NOMO-1 treated with dmso at 0.1 percent for 144 hours (cell line): ENCODE measurements around the gene ADGRF1.

Source experiments
- DNase-seq: peaks from one replicate; lab custom pipeline; 2025; ENCODE audit not compliant: unreplicated experiment; lab: John Stamatoyannopoulos, UW

ADGRF1 gene

DNA sequence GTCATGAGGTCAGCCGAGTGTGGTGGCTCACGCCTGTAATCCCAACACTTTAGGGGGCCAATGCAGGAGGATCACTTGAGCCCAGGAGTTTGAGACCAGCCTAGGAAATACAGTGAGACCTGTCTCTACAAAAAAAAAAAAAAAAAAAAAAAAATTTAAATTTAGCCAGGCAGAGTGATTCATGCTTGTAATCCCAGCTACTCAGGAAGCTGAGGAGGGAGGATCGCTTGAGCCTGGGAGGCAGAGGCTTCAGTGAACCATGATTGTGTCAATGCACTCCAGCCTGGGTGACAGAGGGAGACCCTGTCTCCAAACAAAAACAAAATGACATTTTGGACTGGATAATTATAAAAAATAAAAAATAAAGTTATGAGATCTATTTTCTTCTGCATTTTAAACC, 56.2 kb downstream of the ADGRF1 start:
- no peak for DNase-seq

DNA sequence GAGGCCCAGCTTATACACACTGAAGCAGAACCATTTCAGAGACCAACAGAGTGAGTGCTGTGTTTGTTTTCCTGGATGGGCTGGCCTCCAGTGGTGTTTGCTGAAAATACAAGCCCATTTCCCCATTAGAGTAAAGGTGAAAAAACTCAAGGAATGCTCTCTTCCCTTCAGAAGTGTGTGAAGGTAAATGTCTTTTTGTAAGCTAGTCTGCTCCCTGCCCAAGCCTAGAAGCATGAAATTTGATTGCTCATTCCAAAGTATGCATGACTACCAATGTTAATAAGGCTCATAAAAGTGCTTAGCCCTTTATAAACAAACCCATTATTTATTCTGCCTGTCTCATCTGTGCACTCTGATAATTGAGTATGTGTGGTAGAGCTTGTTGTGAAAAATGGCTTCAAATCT, 59.1 kb downstream of the ADGRF1 start:
- DNase-seq = no peak

DNA sequence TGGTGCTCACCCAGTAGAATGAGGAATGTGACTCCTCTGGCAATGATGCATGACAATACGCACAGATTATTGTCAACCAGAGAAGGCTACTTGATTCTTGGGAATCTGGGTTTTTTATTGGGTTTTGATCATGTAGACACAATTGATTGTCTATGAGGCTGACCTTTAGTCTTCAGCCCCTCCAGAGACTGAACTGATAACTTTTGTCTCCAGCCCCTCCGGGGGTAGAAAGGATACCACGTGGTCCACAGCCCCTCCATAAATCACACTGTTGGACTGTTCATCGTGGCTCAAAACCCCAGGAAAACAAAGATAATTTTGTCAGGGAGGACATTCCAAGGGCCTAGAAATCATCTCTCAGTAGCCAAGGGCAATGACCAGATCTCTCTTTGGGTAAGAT, 62.9 kb downstream of the ADGRF1 start:
- no peak for DNase-seq

DNA sequence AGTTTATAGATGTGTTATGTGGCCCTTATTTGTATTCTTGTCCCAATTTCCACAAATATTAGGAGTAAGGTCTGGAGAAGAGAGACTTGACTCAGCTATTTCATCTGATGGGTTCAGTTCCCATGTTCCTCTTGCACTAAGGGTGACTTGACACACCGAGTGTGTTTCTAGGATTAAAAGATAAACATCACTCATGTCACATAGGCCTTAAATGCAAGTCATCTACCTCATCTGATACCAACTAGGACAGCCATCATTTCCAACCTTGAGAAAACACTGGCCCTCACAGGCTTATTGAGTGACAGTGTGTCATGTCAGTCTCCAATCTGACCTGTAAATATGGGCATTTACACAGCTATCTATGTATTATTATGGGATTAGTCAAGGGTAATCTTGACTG, 67.3 kb downstream of the ADGRF1 start:
- no peak for DNase-seq

DNA sequence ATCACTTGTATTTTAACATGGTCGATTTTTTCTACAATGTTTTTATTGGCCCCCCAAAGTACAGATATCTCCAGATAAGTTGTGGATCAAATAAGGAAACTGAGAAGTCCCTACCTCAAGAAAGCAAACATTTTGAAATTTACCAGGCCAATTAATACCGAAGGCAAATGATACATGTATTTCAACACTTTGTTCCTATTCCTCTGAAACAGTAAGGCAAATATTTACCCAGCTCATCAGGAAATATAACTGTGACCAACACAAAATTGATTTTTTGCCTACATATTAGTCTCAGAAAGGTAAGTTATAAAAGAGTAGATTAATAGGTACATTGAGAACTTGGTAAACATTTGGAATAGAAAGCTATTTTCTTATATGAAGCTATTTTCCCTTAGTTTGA, 69.1 kb downstream of the ADGRF1 start:
- no peak for DNase-seq

DNA sequence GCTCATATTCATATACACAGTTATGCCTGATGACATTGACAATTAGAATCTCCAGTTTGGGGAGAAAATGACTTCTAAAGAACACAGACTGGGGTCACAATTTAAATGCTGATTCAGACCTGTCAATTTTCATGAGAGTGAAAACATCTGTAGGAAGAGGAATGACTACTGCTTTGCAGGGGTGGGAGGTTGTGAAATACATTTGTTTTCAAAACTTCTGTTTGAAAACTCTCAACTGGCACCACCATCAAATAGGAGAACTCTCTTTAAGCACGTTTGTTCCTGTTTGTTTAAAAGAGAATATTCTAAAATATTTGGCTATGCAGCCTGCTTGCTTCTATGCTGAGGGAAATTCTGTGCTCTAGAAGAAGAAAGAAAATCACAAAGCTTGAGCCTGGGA, 69.6 kb downstream of the ADGRF1 start:
- DNase-seq = peak; percentile 49

DNA sequence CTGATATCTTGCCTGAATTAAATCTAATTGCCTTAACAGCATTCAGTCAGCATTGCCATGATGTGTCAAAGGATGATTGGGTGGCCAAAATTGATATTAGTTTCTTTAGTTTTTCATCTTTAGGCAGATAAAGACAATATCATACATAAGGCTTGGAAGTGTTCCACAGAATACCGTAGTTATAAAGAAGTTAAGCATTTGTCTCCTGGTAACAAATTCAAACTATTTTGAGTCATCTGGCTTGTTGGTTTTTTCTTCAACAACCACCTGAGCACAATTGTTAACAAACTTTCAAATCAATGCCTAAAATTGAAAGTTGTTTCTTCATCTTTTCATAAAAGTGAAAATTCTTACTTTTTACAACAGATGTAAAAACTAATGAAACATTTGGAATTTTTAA, 72.9 kb downstream of the ADGRF1 start:
- no peak for DNase-seq

- DNase-seq = no peak
Measured at GRCh38 chr6:46967826-46968349, 74.2 kb downstream of the ADGRF1 start.

DNA sequence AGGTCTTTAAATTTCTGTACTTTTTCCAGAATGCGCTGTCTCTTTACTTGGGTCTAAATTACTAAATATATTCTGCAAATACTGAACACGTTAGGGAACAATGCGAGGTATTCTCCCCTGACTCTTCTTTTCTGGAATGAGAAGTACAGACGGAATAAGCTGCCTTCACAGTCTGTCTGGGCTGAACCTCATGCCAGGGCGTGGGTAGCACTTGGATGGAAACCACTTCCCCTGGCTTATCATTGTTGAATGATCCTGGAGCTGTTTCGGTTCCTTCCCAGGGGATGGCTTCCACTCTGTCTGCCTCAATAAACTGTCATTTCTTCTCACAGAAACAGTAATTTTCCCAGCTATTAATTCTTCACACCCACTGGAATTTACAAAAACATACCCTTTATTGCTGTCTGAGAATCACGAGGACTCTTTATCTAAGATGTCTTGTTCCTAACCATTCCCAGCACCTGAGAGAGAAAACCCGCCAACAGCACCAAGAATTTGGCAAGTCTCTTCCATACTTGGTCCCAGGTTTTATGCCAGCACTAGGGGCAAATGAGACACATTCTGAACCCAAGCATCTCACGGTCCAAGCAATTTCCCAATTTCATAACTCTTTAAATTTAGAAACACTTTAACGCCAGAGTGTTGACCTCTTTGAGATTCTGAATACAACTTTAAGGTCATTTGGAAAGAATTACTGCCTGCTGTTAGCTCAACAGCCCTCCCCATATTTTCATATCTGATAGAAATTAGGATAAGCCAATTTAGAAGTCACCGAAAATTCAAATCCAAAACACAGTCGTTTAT, 77.2 kb downstream of the ADGRF1 start:
- no peak for DNase-seq

DNA sequence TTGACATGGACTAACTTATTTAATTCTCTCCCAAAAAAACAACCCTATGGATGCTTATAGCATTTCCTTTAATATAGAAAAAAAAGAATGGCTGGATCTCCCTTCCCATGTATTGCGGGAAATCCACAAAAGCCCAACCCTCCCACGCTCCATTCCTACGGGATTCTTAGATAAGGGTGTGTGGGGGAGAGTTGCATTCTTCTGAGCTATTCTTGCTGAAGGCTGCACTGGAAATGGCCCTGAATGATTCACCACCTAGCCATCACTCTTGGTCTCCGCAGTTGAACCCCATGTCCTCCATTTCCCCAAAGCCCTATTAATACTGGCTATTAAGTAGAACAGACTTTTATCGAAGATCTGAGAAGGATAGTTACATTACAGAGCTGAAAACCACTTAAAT, 78.5 kb downstream of the ADGRF1 start:
- DNase-seq = no peak

DNA sequence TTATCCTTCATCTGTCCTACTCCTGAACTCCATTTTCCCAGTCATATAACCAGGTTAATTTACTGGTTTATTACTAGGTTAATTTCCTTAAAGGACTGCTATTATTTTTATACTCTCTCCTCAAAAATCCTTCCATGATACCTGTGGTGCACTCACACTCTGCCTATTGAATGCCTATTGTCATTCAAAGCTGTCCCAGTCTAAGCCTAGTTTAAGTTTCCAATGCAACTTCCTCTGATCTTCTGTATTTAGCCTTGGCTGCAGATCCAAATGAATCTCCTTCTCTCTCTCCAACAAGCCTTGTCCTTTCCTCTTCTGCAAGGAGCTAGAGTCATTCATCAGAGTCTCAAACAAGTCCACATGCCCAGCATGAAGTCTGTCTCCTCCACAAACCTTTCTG, 79.1 kb downstream of the ADGRF1 start:
- no peak for DNase-seq

- DNase-seq = no peak
Measured at GRCh38 chr6:46961711-46962110, 80.4 kb downstream of the ADGRF1 start.

GRCh38 chr6:46961232-46961631, 80.9 kb downstream of the ADGRF1 start:
- DNase-seq = peak; percentile 14

DNA sequence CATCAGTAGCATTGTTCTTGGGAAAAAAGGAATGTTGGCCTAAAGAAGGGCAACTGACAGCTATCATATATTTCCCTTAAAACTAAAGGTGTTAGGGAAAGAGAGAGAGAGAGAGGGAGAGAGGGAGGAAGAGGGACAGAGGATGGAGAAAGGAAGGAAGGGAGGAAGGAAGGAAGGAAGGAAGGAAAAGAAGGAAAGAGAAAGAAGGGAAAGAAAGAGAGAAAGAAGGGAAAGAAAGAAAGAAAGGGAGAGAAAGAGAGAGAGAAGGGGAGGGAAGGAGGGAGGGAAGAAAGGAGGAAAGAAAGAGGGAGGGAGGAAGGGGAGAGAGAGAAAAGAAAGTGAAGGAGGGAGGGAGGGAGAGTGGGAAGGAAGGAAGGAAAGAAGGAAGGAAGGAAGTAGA, 82.7 kb downstream of the ADGRF1 start:
- no peak for DNase-seq

DNA sequence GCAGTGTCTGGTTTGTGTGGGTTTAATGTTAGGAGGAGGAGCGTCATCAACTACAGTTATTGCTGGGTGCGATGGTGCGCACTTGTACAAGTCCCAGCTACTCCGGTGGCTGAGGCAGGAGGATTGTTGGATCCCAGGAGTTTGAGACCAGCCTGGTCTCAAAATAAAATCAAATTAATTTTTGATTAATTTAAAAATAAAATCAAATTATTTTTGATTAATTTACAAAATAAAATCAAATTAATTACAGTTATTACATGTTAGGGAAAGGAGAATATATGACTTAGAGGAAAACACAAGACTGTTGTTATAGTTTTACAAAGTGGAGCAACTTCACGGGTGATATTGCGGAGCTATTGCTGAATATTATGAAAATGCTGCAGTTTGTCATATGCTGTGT, 85.7 kb downstream of the ADGRF1 start:
- no peak for DNase-seq

DNA sequence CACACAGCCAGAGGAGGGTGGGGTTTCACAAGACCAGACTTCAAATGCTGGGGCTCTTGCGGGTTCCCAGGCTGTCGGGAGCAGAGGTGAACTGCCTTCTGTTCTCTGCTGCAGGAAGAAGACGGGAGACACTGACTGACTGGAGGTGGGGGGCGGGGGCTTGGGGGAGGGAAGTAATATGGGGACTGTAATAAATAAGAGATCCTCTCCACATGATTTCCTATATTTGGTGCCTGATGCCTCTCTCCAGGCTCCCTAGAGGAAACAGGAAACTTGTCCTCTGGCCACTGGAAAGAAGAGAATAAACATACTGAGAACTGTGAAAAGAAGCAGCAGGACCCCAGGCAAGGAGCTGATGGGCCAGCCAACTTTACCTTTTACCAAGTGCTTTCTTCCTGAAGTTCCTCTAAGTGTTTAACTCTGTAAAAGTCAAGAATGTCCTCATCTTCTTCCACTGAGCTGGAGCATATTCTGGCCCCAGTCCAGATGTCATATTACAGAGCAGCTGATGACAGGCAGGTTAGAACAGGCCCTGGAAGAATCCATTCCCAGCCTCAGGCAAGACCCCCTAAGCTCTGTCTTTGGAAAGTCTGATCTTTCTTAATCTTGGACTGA, 87.2 kb downstream of the ADGRF1 start:
- DNase-seq = no peak

DNA sequence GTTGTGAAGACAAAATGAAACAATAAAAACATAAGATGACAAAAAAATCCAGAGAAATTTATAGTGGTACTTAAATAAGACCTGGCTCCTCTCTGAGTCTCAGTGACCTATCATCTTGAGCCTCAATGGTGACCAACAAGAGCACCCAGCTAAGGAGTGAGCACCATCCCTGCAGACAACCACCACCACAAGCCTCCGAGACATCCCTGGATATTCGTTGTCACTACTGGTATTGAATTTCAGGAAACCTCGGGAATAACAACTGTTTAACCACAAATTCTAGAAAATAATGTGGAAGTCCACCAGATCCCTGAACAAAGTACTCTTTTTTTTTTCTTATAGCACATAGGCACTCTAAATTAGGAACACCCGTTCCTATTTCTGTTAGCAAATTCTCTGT, 88.2 kb downstream of the ADGRF1 start:
- no peak for DNase-seq

DNA sequence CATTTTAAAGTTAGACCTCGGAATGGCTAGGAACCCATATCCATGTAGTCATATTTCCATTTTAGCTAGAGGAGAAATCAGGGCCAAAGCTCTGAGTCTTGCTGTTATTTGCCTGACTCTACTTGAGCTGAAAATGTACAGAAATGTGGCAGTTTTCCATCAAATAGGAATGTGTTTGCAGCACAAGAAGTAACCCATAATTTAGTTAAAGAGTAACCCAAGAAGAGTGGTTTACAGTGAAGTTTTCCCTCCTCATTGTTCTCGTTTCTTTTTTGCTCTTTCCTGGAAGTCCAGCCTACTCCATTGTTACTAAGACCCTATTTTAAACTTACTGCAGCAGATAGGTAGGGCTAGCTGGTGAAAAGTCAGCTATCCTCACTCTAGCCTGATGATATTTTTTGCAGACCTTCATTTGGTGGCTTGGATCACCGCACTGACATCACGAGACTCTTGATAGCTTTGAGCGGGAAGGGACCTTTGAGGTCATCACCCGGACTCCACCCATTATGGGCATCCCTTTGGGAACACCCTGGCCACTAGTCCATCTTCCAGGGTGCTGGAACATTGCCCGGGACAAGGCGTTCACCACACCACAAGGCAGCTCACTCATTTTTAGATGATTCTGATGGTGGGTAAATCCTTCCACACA, 92.4 kb downstream of the ADGRF1 start:
- DNase-seq = no peak

GRCh38 chr6:46948699-46949098, 93.4 kb downstream of the ADGRF1 start:
- no peak for DNase-seq
